NCI-H69 (cell line): ENCODE results near the gene CRYL1.

ENCODE experiments used
- DNase-seq: peaks from one replicate; lab custom pipeline; 2025; lab: John Stamatoyannopoulos, UW

Gene CRYL1

DNA sequence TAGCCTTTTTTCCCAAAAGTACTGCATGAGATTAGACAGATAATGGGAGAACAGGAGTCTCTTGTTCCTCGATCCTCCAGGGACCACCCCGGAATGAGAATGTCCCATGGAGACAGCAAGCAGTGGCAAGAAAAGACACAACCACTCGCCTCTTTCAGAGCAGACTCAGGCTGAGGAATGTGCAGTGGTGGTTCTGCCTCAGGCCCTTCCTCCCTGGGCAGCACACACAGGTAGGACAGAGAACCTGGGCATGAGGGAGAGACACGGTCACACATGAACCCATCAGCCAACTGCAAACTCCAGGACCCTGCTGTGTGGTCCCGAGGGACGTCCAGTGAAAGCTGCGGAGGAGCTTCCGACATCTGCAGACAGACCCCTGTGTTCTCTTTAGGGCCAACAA is 31.0 kb downstream of the CRYL1 start:
- no peak for DNase-seq

DNA sequence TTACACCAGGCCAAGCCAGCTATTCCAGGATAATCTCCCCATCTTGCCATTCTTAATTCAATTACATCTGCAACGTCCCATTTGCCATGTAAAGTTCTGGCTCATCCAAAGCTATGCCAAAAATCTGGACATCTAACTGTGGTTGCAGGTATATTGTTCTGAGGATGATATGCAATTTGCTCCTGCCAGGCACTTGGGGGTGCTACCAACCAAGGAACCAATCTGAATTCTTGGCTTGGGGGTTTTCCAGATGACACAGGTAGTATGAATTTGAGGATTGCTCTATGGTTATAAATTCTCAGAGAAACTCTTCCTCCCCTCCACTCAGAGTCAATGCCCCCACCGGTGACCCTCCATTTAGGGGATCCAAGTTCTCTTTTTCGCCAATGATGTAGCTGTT is 33.0 kb downstream of the CRYL1 start:
- DNase-seq: peak; percentile 27

DNA sequence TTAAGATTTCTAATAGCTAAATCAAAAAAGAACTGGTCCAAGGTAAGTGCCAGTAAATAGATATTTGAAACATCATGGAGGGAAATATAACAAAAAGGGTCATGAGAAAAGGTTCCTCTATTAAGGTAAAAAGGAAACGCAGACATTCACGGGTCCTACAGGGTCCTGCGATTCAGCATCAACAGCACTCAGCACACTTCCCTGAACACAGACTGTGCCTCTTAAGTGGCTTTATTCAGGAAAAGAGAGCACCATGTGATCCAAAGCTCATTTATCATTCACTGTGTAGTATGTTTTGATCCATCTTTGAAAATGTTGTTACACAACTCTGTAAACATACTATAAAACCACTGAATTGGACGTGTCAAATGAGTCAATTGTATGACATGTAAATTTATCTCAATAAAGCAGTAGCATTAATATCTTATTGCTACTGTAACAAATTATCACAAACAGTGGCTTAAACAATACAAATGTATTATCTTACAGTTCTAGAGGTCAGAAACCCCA is 33.7 kb downstream of the CRYL1 start:
- no peak for DNase-seq

DNA sequence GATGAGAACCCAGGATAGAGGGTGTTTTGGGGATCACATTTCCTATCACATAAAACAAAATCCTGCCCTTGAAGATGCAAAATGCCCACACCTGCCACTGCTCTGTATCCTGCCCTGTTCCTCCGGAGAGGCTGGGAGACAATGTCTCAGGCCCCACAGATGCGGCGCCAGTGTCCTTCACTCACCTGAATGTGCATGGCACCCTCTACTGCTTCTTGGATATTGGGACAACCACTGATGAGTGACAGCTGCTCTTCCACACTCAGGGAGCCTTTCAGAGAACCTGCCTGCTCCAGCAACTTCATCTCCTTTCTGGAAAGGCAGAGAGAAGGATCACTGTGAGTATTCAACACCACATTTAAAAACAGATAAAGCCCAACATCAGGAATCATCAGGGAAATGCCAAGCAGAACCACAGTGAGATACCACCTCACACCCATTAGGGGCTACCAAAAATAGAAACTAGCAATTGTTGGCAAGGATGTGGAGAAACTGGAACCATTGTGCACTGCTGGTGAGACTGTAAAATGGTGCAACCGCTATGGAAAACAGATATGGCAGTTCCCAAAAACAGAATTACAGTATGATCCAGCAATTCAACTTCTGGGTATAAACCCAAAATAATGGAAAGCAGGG is 36.4 kb downstream of the CRYL1 start:
- no peak for DNase-seq

DNA sequence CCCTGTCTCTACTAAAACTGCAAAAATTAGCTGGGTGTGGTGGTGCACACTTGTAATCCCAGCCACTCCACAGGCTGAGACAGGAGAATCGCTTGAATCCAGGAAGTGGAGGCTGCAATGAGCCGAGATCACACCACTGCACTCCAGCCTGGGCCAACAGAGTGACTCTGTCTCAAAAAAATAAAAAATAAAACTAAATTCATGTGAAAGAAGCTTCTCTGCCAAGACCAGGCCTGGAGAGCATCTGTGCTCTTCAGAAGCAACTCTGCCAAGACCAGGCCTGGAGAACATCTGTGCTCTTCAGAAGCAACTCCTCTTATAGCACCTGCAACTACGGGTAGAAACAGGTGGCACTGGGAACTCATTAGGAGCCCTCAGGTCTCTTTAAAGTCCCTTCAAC is 37.7 kb downstream of the CRYL1 start:
- DNase-seq: no peak

DNA sequence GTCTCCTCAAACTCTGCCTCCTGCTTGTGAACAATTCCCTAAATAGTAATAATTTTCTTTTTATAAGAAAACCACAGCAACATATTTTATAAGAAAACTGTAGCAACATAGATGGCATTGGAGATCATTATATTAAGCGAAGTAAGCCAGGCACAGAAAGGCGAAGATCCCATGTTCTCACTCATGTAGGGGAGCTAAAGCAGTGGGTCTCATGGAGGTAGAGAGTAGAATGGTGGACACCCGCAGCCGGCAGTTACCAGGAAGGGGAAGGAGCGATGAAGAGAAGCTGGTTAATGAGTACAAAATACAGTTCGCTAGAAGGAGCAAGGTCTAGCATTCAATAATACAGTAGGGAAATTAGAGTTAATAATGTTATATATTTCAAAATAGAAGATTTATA is 42.9 kb downstream of the CRYL1 start:
- DNase-seq: no peak

DNA sequence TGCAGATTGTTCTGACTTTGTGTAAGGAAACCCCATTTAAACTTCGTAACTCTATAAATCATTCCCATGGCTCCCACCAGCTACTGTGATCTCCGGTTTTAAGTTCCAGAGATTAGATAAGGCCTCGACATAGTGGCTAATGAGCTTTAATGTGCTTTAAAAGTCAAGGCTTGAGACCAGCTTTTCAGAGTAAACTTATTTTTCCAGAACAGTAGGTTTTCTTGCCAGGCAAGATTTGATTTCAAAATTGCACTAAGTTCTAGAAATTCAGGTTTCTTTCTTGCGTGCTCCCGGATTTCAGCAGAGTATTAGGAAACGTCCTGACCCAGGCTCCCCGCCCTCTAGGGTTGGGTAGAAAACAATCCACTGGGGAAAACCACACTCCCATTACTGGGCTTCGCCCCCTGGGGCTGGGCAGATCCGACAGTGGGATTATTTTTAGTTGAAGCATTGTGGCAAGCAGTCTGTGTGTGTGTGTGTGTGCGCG is 43.3 kb downstream of the CRYL1 start:
- DNase-seq: no peak

DNA sequence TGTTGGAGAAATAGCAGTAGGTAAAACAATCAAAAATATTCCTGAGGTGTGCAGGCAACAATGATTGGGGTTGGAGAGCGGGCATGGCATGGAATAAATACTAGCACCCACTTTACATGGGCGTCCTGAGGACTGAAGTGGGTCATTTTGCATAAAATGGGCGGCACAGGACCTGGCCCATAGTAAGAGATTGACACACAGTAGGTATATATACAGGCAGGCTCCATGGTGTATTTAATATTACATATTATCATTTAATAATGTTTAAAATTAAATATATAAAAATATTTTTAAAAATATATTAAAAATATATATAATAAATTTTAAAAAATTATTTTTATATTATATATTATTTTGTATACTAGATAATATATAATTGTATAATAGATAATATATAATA is 48.3 kb downstream of the CRYL1 start:
- DNase-seq: no peak

DNA sequence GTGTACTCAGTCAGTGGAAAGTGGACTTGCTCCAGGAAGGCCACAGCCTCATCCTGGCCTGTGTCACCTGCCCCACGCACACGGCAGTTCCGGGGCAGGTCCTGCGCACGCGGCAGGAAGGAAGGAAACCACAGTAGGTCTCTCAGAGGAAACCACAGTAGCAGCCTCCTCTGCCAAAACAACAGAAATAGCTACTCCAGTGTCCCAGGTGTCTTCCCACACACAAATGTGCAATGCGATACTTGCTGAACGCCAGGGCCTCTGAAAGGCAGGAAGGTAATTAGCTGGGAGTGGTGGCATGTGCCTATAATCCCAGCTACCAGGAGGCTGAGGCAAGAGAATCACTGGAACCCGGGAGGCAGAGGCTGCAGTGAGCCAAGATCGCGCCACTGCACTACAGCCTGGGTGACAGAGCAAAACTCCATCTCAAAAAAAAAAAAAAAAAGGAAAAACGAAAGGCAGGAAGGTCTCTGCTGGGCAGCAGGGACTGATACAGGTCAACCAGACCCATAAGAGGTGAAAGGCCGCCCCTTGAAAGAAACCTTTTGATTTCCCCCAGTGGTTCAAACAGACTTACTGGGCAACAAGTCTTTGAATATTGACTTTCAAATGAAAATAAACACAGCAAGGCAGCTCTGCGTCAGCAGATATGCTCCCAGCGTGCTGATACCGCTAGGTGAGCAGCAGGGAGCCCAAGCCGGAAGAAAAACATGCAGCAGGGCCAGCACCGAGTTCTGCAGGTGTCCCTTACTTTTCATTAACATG is 49.5 kb downstream of the CRYL1 start:
- no peak for DNase-seq

DNA sequence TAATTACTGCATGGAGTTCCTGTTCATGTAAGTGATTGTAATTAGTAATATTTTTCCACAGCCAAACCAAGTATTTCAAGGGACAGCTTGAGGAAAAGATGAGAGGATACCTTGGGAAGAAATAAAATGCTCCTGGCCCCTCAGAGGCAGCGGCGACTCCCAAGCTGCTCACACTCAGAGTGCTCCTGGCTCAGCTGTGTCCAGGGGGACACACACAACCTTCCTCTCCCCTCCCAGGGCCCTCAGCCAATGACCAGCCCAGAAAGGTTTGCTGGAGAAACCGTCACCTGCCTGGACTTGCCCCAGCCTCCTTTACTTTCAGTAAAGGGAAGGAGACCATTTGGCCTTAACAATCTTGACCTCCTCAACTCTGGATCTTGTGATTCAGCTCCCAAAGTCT is 51.1 kb downstream of the CRYL1 start:
- DNase-seq: no peak

DNA sequence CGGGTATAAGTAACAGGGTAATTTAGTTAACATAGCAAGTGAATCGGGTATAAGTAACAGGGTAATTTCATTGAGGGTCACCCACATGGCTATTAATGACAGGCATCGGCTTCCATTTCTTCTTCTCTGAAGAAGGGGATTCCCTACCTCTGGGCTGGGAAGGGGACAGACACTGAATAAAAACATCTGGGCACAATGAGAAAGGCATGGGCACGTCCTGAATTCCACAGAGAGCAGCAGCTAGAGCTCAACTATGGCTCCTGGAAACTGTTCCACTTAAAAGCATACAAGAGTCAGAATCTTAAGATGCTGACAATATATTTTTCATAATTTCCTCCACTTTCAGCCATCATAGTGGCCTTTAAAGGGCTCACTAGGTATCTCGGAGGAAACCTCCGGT is 51.8 kb downstream of the CRYL1 start:
- no peak for DNase-seq

DNA sequence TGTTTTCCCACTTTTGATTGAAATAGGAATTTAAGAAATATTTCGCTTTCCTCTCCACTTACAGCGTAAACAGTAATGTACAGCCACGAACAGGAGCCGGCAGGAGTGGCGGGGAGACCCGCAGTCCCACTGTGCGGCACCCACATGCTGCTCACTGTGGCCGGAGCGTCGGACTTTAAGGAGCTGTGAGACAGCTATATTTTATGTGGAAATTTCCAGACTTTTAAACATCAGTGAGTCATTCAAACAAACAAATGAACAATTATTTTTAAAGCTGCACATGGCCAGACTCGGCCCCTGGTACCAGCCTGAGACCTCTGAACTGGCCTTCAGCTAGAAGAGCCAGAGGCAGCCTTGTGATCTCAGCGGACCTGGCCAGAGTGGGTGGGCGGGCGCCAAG is 52.5 kb downstream of the CRYL1 start:
- DNase-seq: no peak

DNA sequence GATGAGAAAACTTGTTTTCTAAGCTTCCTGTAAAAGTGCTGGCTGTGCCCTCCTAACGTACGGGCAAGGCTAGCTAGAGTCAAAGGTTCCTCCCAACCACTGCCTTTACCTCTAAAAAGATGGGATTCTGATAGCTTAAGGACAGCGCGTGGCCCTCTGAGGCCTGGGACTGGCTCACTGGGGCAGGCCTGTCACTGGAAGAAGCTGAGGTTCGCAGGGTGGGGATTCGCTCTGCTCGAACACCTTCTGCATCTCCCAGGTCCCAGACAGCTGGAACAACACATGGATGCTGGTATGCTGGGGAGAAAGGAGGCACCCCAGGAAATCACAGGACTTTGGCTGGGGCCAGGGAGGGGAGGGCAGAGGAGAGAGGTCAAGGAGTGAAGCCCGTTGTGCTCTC is 53.1 kb downstream of the CRYL1 start:
- DNase-seq: no peak

DNA sequence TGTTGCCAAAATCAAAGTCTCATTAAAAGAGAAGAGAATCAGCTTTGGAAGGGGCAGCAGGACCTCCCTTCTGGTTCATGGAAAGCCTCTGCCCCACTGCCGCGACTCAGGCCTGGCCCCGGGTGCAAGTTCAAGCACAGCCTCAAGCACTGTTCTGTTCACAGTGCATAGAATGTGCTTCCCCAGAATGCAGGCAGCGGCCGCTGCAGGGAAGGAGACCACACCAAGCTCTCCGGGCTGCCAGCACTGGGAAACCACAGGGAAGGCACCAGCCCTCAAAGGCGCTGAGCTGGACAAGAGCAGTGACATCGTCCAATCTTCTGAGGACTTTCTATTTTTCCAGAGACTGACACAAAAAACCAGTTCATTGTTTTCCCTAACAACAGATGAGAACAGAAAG is 55.5 kb downstream of the CRYL1 start:
- no peak for DNase-seq

DNA sequence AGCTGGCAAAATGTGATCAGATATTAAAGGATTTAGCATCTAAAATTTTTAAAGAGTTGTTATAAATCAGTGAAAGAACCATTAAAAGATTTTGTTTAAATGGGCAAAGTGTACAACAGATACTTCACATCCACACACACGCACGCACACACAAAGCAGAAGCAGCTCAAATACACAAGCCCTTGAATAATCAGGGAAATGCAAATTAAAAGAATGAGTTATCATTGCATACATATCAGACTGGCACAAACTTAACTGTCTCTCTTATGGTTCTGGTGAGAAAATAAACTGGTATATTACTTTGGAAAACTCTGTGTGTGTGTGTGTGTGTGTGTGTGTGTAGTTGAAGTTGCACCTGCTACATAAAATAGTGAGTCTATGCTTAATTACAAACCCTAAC is 59.3 kb downstream of the CRYL1 start:
- DNase-seq: no peak

DNA sequence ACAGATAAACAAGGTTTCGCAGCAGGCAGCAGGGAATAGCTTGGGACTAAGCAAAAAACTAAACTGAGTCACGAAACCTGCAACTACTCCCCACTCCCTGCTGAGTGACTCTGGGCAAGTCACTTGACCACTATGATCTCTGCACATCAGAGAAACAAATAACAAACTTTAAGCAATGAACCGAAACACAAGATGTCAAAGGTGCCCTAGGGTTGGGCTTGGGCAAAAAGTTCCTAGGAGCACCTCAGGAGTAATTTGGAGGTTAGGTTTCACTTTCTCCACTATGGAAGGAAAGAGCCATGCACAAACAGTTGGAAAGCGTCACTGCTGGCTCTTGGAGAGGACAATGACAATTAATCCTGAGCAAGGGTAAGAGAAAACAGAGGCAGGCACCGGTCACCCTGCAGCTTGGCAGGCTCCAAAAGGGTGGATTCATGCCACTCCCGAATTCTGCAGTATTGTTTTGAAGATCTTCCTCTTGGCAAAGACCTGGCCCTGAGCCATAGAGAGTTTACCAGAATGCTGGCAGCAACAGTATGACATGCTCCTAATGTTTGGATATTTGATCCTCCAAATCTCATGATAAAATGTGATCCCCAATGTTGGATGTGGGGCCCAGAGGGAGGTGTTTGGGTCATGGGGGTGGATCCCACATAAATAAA is 60.3 kb downstream of the CRYL1 start:
- no peak for DNase-seq

DNA sequence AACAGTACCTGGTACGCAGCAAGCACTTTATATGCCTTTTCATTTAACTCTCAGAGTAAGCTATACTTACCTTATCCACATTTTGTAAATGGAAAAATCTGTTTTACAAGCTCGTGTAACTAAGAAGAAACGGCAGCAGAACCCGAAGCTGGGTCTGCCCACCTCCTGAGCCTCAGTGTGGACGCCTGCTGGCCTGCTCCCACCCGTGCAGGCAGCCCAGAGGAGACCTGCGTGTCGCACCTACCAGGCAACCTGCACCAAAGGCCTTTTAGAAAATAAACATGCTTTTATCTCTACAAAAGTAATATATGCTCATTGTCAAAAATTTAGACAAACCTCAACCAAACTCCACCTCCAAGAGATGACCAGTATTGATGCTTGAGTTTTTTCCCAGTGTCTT is 62.7 kb downstream of the CRYL1 start:
- no peak for DNase-seq

DNA sequence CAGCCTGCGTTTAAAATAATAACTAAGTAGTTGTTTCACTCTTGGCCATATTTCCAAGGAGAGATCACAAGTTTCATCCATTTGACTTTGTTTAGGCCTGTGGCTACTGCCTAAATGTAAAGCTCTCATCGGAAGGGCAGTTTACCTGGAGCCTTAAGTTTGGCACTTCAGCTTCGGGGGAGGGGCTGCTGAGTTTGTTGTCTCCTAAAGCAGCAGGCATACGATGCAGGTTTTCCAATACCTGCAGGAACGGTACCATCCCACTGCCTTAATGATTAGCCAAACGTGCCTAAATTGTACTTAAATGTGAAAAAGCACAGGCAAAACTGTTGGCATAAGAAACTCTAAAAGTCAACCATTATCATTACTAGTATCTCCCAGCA is 63.1 kb downstream of the CRYL1 start:
- DNase-seq: no peak

DNA sequence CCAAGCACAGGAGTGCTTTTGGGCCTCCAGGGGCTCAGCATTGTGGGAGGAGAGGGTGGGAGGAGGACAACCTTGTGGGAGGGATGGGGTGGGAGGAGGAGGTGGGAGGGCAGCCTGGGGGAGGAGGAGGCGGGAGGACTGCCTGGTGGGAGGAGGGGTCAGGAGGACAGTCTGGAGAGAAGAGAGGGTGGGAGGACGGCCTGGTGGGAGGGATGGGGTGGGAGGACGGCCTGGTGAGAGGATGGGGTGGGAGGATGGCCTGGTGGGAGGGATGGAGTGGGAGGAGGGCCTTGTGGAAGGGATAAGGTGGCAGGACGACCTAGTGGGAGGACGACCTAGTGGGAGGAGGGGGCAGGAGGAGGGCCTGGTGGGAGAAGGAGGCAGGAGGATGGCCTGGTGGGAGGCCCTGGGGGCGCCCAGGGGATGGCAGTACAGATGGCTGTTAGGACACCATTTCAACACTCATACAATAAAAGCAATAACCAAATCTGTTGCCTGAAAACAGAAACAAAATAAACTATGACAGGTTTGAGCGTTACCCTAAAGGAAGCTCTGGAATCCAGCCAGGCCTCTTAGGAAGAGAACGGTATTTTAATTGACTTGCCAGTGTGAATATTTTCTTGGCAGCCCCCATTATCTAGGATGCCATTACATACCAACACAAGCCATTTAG is 63.7 kb downstream of the CRYL1 start:
- DNase-seq: no peak

DNA sequence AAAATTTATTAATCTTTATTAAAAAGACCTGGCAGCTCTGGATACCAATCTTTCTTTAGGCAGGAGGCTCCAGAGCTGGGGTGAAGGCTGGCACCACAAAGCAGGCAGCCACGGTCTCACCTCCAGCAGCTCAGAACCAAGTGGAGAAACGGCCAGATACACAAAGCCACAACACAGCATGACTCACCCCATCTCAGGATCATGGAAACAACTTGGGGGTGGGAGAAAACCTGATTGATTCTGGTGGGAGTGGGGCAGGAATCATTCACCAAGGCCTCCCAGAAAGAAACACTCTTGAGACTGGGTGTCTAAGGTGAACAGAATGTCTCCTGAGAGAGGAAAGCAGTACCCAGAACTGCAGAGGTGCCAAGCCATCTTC is 64.2 kb downstream of the CRYL1 start:
- DNase-seq: no peak

DNA sequence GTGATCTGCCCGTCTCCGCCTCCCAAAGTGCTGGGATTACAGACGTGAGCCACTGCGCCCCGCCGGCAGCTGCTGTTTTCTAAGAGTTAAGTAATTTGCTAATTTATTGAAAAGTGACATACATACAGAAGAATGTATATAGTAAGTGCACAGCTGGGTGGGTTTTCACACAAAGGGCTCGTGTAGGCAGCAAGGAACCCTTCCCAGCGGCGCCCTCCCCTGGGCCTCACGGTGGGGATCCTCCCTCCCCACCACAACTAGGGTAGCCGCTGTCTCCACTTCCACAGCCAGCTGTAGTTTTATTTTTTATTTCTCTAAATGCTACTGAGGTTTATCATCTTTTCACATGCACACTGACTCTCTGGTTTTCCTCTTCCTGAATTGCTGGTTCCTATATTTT is 64.9 kb downstream of the CRYL1 start:
- DNase-seq: no peak

DNA sequence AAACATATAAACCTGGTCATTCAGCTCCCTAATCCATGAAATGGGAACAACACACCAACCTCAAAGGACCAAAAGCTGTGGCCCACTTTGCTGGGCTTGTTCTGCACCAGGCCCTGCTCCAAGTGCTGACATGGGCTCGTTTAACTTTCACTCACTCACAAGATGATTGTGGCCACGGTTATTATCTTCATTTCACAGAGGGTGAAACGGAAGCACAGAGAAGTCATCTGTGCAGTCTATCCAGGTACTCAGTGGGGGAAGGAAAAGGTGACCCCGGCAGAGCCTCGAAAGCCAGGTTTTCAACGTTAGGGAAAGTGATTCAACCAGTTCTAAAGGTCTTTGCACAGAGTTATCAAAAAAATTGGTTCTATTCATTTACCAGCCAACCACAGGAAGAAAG is 68.0 kb downstream of the CRYL1 start:
- DNase-seq: no peak

DNA sequence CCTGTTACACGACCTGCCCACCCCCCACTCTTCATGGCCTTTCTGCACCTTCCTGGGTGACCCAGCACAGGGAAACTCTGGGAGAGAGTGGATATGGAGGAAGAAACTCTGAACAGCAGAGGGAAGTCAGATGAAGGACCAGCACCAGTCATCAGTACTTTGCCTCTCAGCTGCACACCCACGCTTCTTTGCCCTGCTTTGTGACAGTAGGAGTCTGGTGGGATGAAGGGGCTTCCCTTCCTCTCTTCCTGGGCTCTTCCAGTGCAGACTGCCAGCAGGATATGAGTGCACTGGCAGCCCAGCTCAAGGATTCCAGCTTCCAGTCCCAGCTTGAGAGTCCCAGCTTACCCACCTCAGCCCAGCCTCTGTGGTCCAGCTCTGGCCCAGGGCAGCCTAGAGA is 68.9 kb downstream of the CRYL1 start:
- no peak for DNase-seq
